ENCODE results near the gene SNAP91. TPM values are rescaled to one million over a fixed set of nuclear protein-coding genes. Genes with fewer than 3 reads are reported as not detected.

The SNAP91 gene
- total and polyA plus RNA-seq, 9 of the 15 experiments (the other 6 are each of a cell fraction or from before 2014, with no cell fraction given) = not detected

GRCh38 chr6:83702077-83702476, 6.8 kb downstream of the SNAP91 start:
- Histone ChIP-seq H3K4me2 (ENCODE audit: insufficient read depth, low read length) (no peak overlapping the region), H2AFZ (ENCODE audit: low read depth, low read length) (no peak overlapping the region), H3K79me2 (ENCODE audit: control insufficient read depth, insufficient read depth, low read length) (no peaks in the 10 kb centered on the region), H3K36me3 (ENCODE audit: control insufficient read depth, insufficient read depth, low read length) (no peaks in the 10 kb centered on the region), H3K4me1 (replicated peaks in 1 of 2; ENCODE audit: control insufficient read depth in 2 of 2, insufficient read depth in 2 of 2, low read length in 2 of 2) (no peaks in the 10 kb centered on the region), H4K20me1 (replicated peaks; ENCODE audit: control insufficient read depth, insufficient read depth, low read length) (no peaks in the 10 kb centered on the region), H3K9me3 (replicated peaks; ENCODE audit: control insufficient read depth, insufficient read depth, low read depth, low read length) (no peaks in the 10 kb centered on the region), H3K27ac (ENCODE audit: extremely low read depth, low read depth, low read length) (no peak overlapping the region), H3K9me1 (ENCODE audit: control insufficient read depth, insufficient read depth, low read length) (no peaks in the 10 kb centered on the region), H3K27me3 (ENCODE audit: control insufficient read depth in 2 of 2, insufficient read depth in 2 of 2, low read length in 2 of 2) (no peaks in the 10 kb centered on the region; a peak in 1 of 5 replicates), H3K9ac (ENCODE audit: insufficient read depth in 1 of 2, low read depth in 2 of 2, low read length in 2 of 2) (no peak overlapping the region), H3K4me3 (no peak overlapping the region)
- 0% methylated on average over 1 of the region's 1 CpG for WGBS (ENCODE audit: insufficient coverage, low coverage, missing lambda C conversion rate)
- no TSS peak for BruUV-seq (replicated peaks)
- DNase-seq (ENCODE audit: extremely low read depth in 1 of 4, low spot score in 3 of 4) (no peak), FAIRE-seq (no peak), ATAC-seq (no peak)
- POLR2A ChIA-PET = no interaction called here
- intact Hi-C loops (cut with micrococcal nuclease) = no loop called here
- CTCF ChIA-PET (ENCODE audit: low intra/inter-chr PET ratio) = no interaction called here
- TF ChIP-seq SRSF9 (IDR thresholded peaks at IDR 0.05; ENCODE audit: borderline replicate concordance, low read depth, low read length) (no peak), PHB2 (IDR thresholded peaks at IDR 0.05; ENCODE audit: low read depth) (no peak), NCOA2 (IDR thresholded peaks at IDR 0.05; ENCODE audit: partially characterized antibody in 2 of 2) (no peak), ASH1L (IDR thresholded peaks at IDR 0.05; ENCODE audit: borderline replicate concordance, low read depth, partially characterized antibody) (no peak), JUND (IDR thresholded peaks at IDR 0.05; ENCODE audit: borderline replicate concordance, low read depth, low read length) (no peak), JUND (tag; IDR thresholded peaks at IDR 0.05; ENCODE audit: borderline replicate concordance, low read depth, low read length) (no peak), ZNF785 (CRISPR knock-in tag; IDR thresholded peaks at IDR 0.05) (no peak), PKNOX1 (IDR thresholded peaks at IDR 0.05) (no peak), ARID2 (IDR thresholded peaks at IDR 0.05) (no peak)
- in situ Hi-C loops (cut with MboI) = no loop called here

Measured in K562 (cell line).